ENCODE results near the gene AGAP6. TPM values are rescaled to one million over a fixed set of nuclear protein-coding genes. Genes with fewer than 3 reads are reported as not detected.
"Not testable (repeated sequence)": the region's sequence is repeated elsewhere in the genome, so short reads cannot be mapped to it uniquely, and the experiment has no call there.

AGAP6 gene
- total RNA-seq (2021) (16.0 and 17.9 TPM in 2 replicates), Bru-seq, nascent RNA (percentile 84 among the genes with signal in this experiment), BruChase-seq, experiment 1, labeled RNA remaining after a 2-hour chase (percentile 92 among the genes with signal in this experiment), BruChase-seq, experiment 2, labeled RNA remaining after a 6-hour chase (percentile 79 among the genes with signal in this experiment)
- long read RNA-seq, partial matches to known transcripts: 0 of 9 reads
- long read RNA-seq, other reads (novel, unspliced or antisense): 9 of 9 reads

DNA sequence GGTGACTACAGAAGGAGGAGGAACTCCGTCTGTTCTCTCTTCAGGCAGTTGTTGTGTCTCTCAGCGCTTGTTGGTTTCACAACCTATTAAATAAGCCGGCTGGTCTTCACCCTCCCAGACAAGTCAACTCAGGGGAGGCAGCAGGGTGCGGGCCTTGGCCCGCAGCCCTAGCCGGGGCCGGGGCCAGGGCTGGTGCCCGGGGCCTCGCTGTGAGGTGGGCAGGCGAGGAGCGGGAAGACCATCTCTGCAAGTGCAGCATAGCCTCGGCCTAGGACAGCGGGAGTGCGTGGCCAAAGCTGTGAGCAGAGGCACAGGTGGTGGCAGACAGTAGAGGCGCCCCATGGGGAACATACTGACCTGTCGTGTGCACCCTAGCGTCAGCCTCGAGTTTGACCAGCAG is at the start of gene AGAP6:
TSS of gene AGAP6 (plus strand) at position 31 of the 400 bp plus-strand sequence. CDS start at position 341, 310 bp downstream.
- H3K36me3 ChIP-seq (ENCODE audit: low read depth); intact Hi-C loops (cut with micrococcal nuclease; ENCODE audit: unreplicated experiment): not testable (repeated sequence)

DNA sequence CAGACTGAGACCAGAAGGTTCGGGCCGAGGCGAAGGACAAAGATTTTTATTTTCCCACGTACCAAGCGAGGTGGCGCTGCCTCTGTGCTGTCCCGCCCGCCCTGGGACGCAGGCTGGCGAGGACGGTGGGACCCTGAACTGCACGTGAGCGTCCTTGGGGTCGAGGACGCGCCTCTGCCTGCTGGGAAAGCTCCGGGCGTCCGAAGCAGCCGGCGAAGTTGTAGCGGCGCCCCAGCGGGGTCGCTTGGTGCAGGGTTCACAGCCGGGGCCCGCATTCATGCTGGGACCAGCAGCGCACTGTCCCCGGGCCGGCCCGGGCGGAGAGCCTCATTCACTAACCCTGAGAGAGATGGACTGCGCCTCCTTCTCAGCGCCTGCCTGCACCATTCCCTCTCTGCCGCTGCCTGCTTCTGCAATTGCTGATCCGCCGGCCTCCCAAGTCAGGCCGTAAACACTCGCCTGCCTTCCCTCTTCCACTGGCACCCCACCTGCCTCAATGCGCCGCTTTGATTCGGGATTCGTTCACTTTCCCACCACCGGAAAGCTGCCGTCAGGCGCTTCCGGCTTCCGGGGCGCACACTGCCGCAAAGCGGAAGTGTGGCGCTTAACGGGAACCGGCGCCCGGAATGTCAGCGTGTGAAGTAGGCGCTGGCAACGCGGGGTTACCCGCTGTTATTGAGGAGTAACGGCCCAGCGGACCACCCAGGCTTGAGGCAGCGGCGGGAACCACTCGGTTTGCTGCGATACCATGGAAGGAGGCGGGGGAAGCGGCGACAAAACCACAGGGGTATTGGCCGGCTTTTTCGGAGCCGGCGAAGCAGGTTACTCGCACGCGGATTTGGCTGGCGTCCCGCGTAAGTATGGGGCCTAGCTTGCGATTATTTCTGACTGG is 46.5 kb upstream of the AGAP6 start, which contains the start of the genes PARG and TIMM23B:
TSS of gene PARG (minus strand) at position 581 of the 892 bp plus-strand sequence. CDS start at position 279, 302 bp downstream.
TSS of gene TIMM23B (plus strand) at position 607 of the 892 bp plus-strand sequence. CDS start at position 749, 142 bp downstream.
- H3K9me3 ChIP-seq (ENCODE audit: insufficient read depth, low read depth); H3K27me3 ChIP-seq (ENCODE audit: insufficient read depth, low read depth); H3K9me2 ChIP-seq (ENCODE audit: insufficient read depth); CTCF ChIA-PET; H3F3A ChIP-seq (ENCODE audit: insufficient read depth, low read depth); intact Hi-C loops (cut with micrococcal nuclease; ENCODE audit: unreplicated experiment); POLR2A ChIA-PET (ENCODE audit: unreplicated experiment); H4K20me1 ChIP-seq (ENCODE audit: insufficient read depth); H3K36me3 ChIP-seq (ENCODE audit: low read depth): not testable (repeated sequence)
- peak within 1 kb of the TSS; percentile 32 for H3K27ac ChIP-seq
- peaks cover 16% of the 10 kb centered on the region for H3K4me1 ChIP-seq (replicated peaks; ENCODE audit: insufficient read depth)
- peak within 1 kb of the TSS; percentile 97 for H3K4me3 ChIP-seq
- TSS peak; percentile 65 for BruUV-seq (replicated peaks)
- H3K4me2 ChIP-seq: peak within 1 kb of the TSS; percentile 89
- H3K79me2 ChIP-seq (ENCODE audit: low read depth): peaks cover 77% of the 10 kb centered on the region
- DNase-seq: peak; percentile 81 to 85
- peak within 1 kb of the TSS; percentile 78 for H2AFZ ChIP-seq

More for the DNA sequence above, at the start of gene AGAP6:
- H3K27ac ChIP-seq; H3K4me3 ChIP-seq; H3K9me3 ChIP-seq (ENCODE audit: insufficient read depth, low read depth); H3F3A ChIP-seq (ENCODE audit: insufficient read depth, low read depth); H3K27me3 ChIP-seq (ENCODE audit: insufficient read depth, low read depth); CTCF ChIA-PET; H2AFZ ChIP-seq; H3K9me2 ChIP-seq (ENCODE audit: insufficient read depth); H4K20me1 ChIP-seq (ENCODE audit: insufficient read depth); H3K79me2 ChIP-seq (ENCODE audit: low read depth); DNase-seq; POLR2A ChIA-PET (ENCODE audit: unreplicated experiment); H3K4me2 ChIP-seq; H3K4me1 ChIP-seq (replicated peaks; ENCODE audit: insufficient read depth); BruUV-seq (replicated peaks): not testable (repeated sequence)

DNA sequence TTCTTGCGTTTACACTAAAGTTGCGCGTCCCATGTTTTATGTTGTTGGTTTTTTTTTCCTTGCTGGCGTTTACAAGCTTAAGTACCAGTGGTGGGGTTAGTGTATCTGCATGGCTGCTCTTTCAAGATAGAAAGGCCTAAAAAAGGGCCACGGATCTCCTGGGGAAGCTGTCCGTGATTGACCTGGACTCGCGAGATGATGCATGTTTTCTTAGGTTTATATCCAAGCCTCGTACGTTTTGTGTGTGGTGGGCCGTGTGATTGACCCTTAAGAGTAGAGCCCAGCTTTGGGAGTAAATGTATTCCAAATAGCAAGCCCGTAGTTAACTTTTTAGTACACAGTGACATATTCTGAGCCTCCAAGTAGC is 45.9 kb upstream of the AGAP6 start:
- H3K27me3 ChIP-seq (ENCODE audit: insufficient read depth, low read depth); CTCF ChIA-PET; intact Hi-C loops (cut with micrococcal nuclease; ENCODE audit: unreplicated experiment); H3K36me3 ChIP-seq (ENCODE audit: low read depth); H3F3A ChIP-seq (ENCODE audit: insufficient read depth, low read depth); H3K9me3 ChIP-seq (ENCODE audit: insufficient read depth, low read depth); H3K9me2 ChIP-seq (ENCODE audit: insufficient read depth); H4K20me1 ChIP-seq (ENCODE audit: insufficient read depth); POLR2A ChIA-PET (ENCODE audit: unreplicated experiment): not testable (repeated sequence)
- Histone ChIP-seq H3K4me1 (replicated peaks; ENCODE audit: insufficient read depth) (peaks cover 16% of the 10 kb centered on the region), H2AFZ (peak overlapping the region; percentile 78), H3K79me2 (ENCODE audit: low read depth) (peaks cover 73% of the 10 kb centered on the region), H3K27ac (peak overlapping the region; percentile 32), H3K4me2 (peak overlapping the region; percentile 89), H3K4me3 (peak overlapping the region; percentile 97)
- DNase-seq: peak in 1 of 2 experiments; percentile 34
- BruUV-seq (replicated peaks): TSS peak; percentile 67

DNA sequence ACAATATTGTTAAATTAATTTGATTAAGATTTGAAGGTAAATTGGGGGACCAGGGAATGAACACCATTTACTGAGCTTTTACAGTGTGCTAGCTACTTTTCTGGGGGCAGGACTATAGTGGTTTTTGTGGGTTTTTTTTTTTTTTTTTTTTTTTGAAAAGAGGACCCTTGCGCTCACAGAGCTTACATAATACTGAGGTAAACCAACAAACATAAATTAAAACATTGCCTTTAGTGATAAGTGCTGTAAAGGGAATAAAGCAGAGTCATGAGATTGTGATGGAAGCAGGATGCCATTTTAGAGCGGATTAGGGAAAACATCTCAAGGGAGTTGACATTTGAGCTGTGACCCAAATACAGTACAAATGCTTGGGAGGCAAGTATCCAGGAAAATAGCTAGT is 44.6 kb upstream of the AGAP6 start:
- CTCF ChIA-PET; H3K4me3 ChIP-seq; H4K20me1 ChIP-seq (ENCODE audit: insufficient read depth); intact Hi-C loops (cut with micrococcal nuclease; ENCODE audit: unreplicated experiment); H3K9me2 ChIP-seq (ENCODE audit: insufficient read depth); H3F3A ChIP-seq (ENCODE audit: insufficient read depth, low read depth); H3K27me3 ChIP-seq (ENCODE audit: insufficient read depth, low read depth); H3K36me3 ChIP-seq (ENCODE audit: low read depth); H3K27ac ChIP-seq; H2AFZ ChIP-seq; DNase-seq; H3K9me3 ChIP-seq (ENCODE audit: insufficient read depth, low read depth); POLR2A ChIA-PET (ENCODE audit: unreplicated experiment); BruUV-seq (replicated peaks): not testable (repeated sequence)
- peak overlapping the region; percentile 89 for H3K4me2 ChIP-seq
- peaks cover 67% of the 10 kb centered on the region for H3K79me2 ChIP-seq (ENCODE audit: low read depth)
- peaks cover 16% of the 10 kb centered on the region for H3K4me1 ChIP-seq (replicated peaks; ENCODE audit: insufficient read depth)

DNA sequence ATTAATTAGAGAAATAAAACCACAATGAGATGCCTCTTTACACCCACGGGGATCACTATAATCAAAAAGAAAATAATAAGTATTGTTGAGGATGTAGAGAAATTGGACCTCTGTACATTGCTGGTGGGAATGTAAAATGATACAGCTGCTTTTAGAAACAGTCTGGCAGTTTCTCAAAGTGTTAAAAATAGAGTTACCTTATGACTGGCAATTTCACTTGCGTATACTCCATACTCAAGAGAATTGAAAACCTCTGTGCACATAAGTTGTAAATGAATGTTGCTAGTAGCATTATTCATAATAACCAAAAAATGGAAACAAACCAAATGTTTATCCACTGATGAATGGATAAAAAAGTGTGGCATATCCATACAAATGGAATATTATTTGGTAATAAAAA is 40.1 kb upstream of the AGAP6 start:
- H3K27me3 ChIP-seq (ENCODE audit: insufficient read depth, low read depth); DNase-seq; H3K9me3 ChIP-seq (ENCODE audit: insufficient read depth, low read depth); H3K27ac ChIP-seq; CTCF ChIA-PET; BruUV-seq (replicated peaks); H3K4me3 ChIP-seq; H3F3A ChIP-seq (ENCODE audit: insufficient read depth, low read depth); H3K9me2 ChIP-seq (ENCODE audit: insufficient read depth); intact Hi-C loops (cut with micrococcal nuclease; ENCODE audit: unreplicated experiment); H4K20me1 ChIP-seq (ENCODE audit: insufficient read depth); POLR2A ChIA-PET (ENCODE audit: unreplicated experiment); H2AFZ ChIP-seq; H3K36me3 ChIP-seq (ENCODE audit: low read depth); H3K4me2 ChIP-seq; H3K4me1 ChIP-seq (replicated peaks; ENCODE audit: insufficient read depth): not testable (repeated sequence)
- H3K79me2 ChIP-seq (ENCODE audit: low read depth): peaks cover 34% of the 10 kb centered on the region

DNA sequence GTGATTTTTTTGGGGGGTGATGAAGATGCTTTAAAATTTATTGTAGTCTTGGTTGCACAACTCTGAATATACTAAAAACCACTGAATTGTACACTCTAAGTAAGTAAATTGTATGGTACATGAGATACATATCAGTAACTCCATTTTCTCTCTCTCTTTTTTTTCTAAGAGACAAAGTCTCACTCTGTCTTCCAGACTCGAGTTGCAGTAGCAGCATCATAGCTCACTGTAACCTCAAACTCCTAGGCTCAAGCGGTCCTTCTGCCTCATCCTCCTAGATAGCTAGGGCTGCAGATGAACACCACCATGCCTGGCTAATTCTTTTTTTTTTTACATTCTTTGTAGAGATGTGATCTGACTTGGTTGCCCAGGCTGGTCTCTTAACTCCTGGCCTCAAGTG is 39.5 kb upstream of the AGAP6 start:
- H3K4me1 ChIP-seq (replicated peaks; ENCODE audit: insufficient read depth); POLR2A ChIA-PET (ENCODE audit: unreplicated experiment); H3K27me3 ChIP-seq (ENCODE audit: insufficient read depth, low read depth); intact Hi-C loops (cut with micrococcal nuclease; ENCODE audit: unreplicated experiment); H3K27ac ChIP-seq; H3K36me3 ChIP-seq (ENCODE audit: low read depth); H4K20me1 ChIP-seq (ENCODE audit: insufficient read depth); BruUV-seq (replicated peaks); DNase-seq; H3K4me3 ChIP-seq; H3F3A ChIP-seq (ENCODE audit: insufficient read depth, low read depth); H3K9me3 ChIP-seq (ENCODE audit: insufficient read depth, low read depth); CTCF ChIA-PET; H3K9me2 ChIP-seq (ENCODE audit: insufficient read depth); H3K4me2 ChIP-seq; H2AFZ ChIP-seq: not testable (repeated sequence)
- peaks cover 28% of the 10 kb centered on the region for H3K79me2 ChIP-seq (ENCODE audit: low read depth)

DNA sequence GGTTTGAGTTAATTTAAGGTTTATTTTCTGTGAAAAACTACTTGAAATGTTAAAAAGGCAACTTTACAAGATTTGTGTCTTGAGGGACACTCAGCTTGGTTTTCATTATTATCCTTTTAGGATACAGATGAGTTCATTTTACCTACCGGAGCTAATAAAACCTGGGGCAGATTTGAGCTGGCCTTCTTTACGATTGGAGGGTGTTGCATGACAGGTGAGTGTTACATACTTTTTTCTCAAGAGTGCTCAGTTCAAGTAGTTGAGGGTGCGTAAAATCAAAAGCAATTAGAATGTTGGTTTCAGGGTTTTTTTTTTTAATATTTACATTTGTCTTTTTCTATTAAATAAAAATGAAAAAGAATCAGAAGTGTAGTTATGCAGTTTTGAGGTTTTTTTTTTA is 36.2 kb upstream of the AGAP6 start:
- BruUV-seq (replicated peaks); H3F3A ChIP-seq (ENCODE audit: insufficient read depth, low read depth); H3K27ac ChIP-seq; H3K4me2 ChIP-seq; H3K4me3 ChIP-seq; H4K20me1 ChIP-seq (ENCODE audit: insufficient read depth); H3K9me2 ChIP-seq (ENCODE audit: insufficient read depth); intact Hi-C loops (cut with micrococcal nuclease; ENCODE audit: unreplicated experiment); H3K27me3 ChIP-seq (ENCODE audit: insufficient read depth, low read depth); DNase-seq; POLR2A ChIA-PET (ENCODE audit: unreplicated experiment); H3K4me1 ChIP-seq (replicated peaks; ENCODE audit: insufficient read depth); H3K36me3 ChIP-seq (ENCODE audit: low read depth); CTCF ChIA-PET; H2AFZ ChIP-seq; H3K9me3 ChIP-seq (ENCODE audit: insufficient read depth, low read depth): not testable (repeated sequence)
- peaks cover 17% of the 10 kb centered on the region; the same call in 1 of the 2 replicates for H3K79me2 ChIP-seq (ENCODE audit: low read depth)
